GM10266 (cell line): ENCODE data around the gene NABP2.

Source experiments
- DNase-seq: peaks from one replicate; pipeline ENCODE4 v3.0.0; 2012; ENCODE audit errors: extremely low spot score
- CTCF ChIP-seq: IDR thresholded peaks from 2 replicates; pipeline ENCODE4 v1.5.1; 2012; ENCODE audit warnings: mild to moderate bottlenecking, low read depth; ENCODE audit not compliant: control insufficient read depth, insufficient read depth; ENCODE audit errors: missing control alignments

Gene NABP2

GRCh38 chr12:56213878-56214277 lies 10.3 kb upstream of the NABP2 start:
- TF ChIP-seq CTCF = no peak
- DNase-seq = no peak

GRCh38 chr12:56216461-56216860 lies 7.7 kb upstream of the NABP2 start:
- no peak for TF ChIP-seq CTCF
- DNase-seq = no peak

GRCh38 chr12:56219840-56220239 lies 4.3 kb upstream of the NABP2 start:
- no peak for TF ChIP-seq CTCF
- DNase-seq = no peak

GRCh38 chr12:56220611-56221231 lies 3.4 kb upstream of the NABP2 start:
- TF ChIP-seq CTCF = no peak

GRCh38 chr12:56221232-56221756 lies 2.8 kb upstream of the NABP2 start:
- DNase-seq = no peak
- TF ChIP-seq CTCF = no peak

More at GRCh38 chr12:56220611-56221231, 3.4 kb upstream of the NABP2 start:
- no peak for DNase-seq

GRCh38 chr12:56221757-56222530 lies 2.2 kb upstream of the NABP2 start, which contains the start of gene RNF41:
RNF41 (minus strand) TSS chr12:56221922; CDS start chr12:56214047, 7,875 bp downstream.
- peak; percentile 96 for DNase-seq
- TF ChIP-seq CTCF = no peak

GRCh38 chr12:56222531-56222895 lies 1.6 kb upstream of the NABP2 start:
- TF ChIP-seq CTCF = no peak
- DNase-seq = no peak
